ENCODE data around the gene ZNHIT2.

ZNHIT2 gene

GRCh38 chr11:65086809-65087208, 30.7 kb downstream of the ZNHIT2 start:
- Histone ChIP-seq H2AFZ (ENCODE audit: low read depth, low read length) (no peak overlapping the region), H3K4me3 (ENCODE audit: low read length) (no peak overlapping the region), H3K9ac (ENCODE audit: low read length) (no peak overlapping the region), H3K9me3 (ENCODE audit: insufficient read depth, low read length) (no peaks in the 10 kb centered on the region), H4K20me1 (ENCODE audit: insufficient read depth, low read length) (peaks cover 3% of the 10 kb centered on the region; the same call in 1 of the 2 replicates), H3K27me3 (ENCODE audit: low read depth, low read length) (no peaks in the 10 kb centered on the region), H3K4me2 (ENCODE audit: low read length) (no peak overlapping the region), H3K4me1 (ENCODE audit: low read length) (peaks cover 13% of the 10 kb centered on the region), H3K27ac (ENCODE audit: low read length) (no peak overlapping the region), H3K36me3 (replicated peaks; ENCODE audit: low read depth, low read length) (peaks cover 37% of the 10 kb centered on the region), H3K79me2 (ENCODE audit: low read length) (peaks cover 38% of the 10 kb centered on the region)
- TF ChIP-seq CTCF (IDR thresholded peaks at IDR 0.05; ENCODE audit: low read depth, low read length): no peak
- no peak for TF ChIP-seq EZH2phosphoT487 (IDR thresholded peaks at IDR 0.05; ENCODE audit: low read depth)

- no peak overlapping the region for H3K27ac ChIP-seq (ENCODE audit: low read length)
Observed at GRCh38 chr11:65085446-65085845, 32.1 kb downstream of the ZNHIT2 start.

GRCh38 chr11:65084598-65085375, 32.7 kb downstream of the ZNHIT2 start:
- H3K27ac ChIP-seq (ENCODE audit: low read length): peak overlapping the region; percentile 74
- H3K9ac ChIP-seq (ENCODE audit: low read length): peak overlapping the region; percentile 97
- no peak for TF ChIP-seq EZH2phosphoT487 (IDR thresholded peaks at IDR 0.05; ENCODE audit: low read depth)
- TF ChIP-seq CTCF (IDR thresholded peaks at IDR 0.05; ENCODE audit: low read depth, low read length): no peak
- 0 out of 2 replicates have a peak overlapping the region, but pooled peaks have one; percentile 76 for H2AFZ ChIP-seq (ENCODE audit: low read depth, low read length)
- peaks cover 52% of the 10 kb centered on the region for H3K36me3 ChIP-seq (replicated peaks; ENCODE audit: low read depth, low read length)
- no peaks in the 10 kb centered on the region for H3K9me3 ChIP-seq (ENCODE audit: insufficient read depth, low read length)
- peaks cover 16% of the 10 kb centered on the region for H3K4me1 ChIP-seq (ENCODE audit: low read length)
- H3K4me3 ChIP-seq (ENCODE audit: low read length): peak overlapping the region; percentile 97
- H3K4me2 ChIP-seq (ENCODE audit: low read length): peak overlapping the region; percentile 99
- H3K79me2 ChIP-seq (ENCODE audit: low read length): peaks cover 54% of the 10 kb centered on the region
- H4K20me1 ChIP-seq (ENCODE audit: insufficient read depth, low read length): peaks cover 3% of the 10 kb centered on the region; the same call in 1 of the 2 replicates
- H3K27me3 ChIP-seq (ENCODE audit: low read depth, low read length): no peaks in the 10 kb centered on the region

More at GRCh38 chr11:65085446-65085845, 32.1 kb downstream of the ZNHIT2 start:
- H3K4me2 ChIP-seq (ENCODE audit: low read length): no peak overlapping the region
- no peak overlapping the region for H2AFZ ChIP-seq (ENCODE audit: low read depth, low read length)
- peaks cover 3% of the 10 kb centered on the region; the same call in 1 of the 2 replicates for H4K20me1 ChIP-seq (ENCODE audit: insufficient read depth, low read length)
- peaks cover 16% of the 10 kb centered on the region for H3K4me1 ChIP-seq (ENCODE audit: low read length)
- no peaks in the 10 kb centered on the region for H3K27me3 ChIP-seq (ENCODE audit: low read depth, low read length)
- H3K4me3 ChIP-seq (ENCODE audit: low read length): no peak overlapping the region
- no peak overlapping the region for H3K9ac ChIP-seq (ENCODE audit: low read length)
- TF ChIP-seq CTCF (IDR thresholded peaks at IDR 0.05; ENCODE audit: low read depth, low read length) (no peak), EZH2phosphoT487 (IDR thresholded peaks at IDR 0.05; ENCODE audit: low read depth) (no peak)
- H3K9me3 ChIP-seq (ENCODE audit: insufficient read depth, low read length): no peaks in the 10 kb centered on the region
- peaks cover 49% of the 10 kb centered on the region for H3K79me2 ChIP-seq (ENCODE audit: low read length)
- peaks cover 48% of the 10 kb centered on the region for H3K36me3 ChIP-seq (replicated peaks; ENCODE audit: low read depth, low read length)

GRCh38 chr11:65083834-65084597, 33.5 kb downstream of the ZNHIT2 start, which contains the start of the genes CDCA5 and ZFPL1:
Gene CDCA5, minus strand, starts transcription at chr11:65084040. Its CDS starts 62 bp downstream, at chr11:65083978.
Gene ZFPL1, plus strand, starts transcription at chr11:65084222. Its CDS starts 477 bp downstream, at chr11:65084699.
- H3K36me3 ChIP-seq (replicated peaks; ENCODE audit: low read depth, low read length): peaks cover 53% of the 10 kb centered on the region
- peaks cover 61% of the 10 kb centered on the region for H3K79me2 ChIP-seq (ENCODE audit: low read length)
- no peaks in the 10 kb centered on the region for H3K9me3 ChIP-seq (ENCODE audit: insufficient read depth, low read length)
- H3K4me2 ChIP-seq (ENCODE audit: low read length): peak within 1 kb of the TSS; percentile 99
- H2AFZ ChIP-seq (ENCODE audit: low read depth, low read length): peak within 1 kb of the TSS; percentile 76
- TF ChIP-seq CTCF (IDR thresholded peaks at IDR 0.05; ENCODE audit: low read depth, low read length) (no peak), EZH2phosphoT487 (IDR thresholded peaks at IDR 0.05; ENCODE audit: low read depth) (no peak)
- H3K27ac ChIP-seq (ENCODE audit: low read length): peak within 1 kb of the TSS; percentile 74
- H3K4me1 ChIP-seq (ENCODE audit: low read length): peaks cover 18% of the 10 kb centered on the region
- peaks cover 3% of the 10 kb centered on the region; the same call in 1 of the 2 replicates for H4K20me1 ChIP-seq (ENCODE audit: insufficient read depth, low read length)
- H3K4me3 ChIP-seq (ENCODE audit: low read length): peak within 1 kb of the TSS; percentile 97
- no peaks in the 10 kb centered on the region for H3K27me3 ChIP-seq (ENCODE audit: low read depth, low read length)
- peak within 1 kb of the TSS; percentile 97 for H3K9ac ChIP-seq (ENCODE audit: low read length)
